ENCODE data around the gene WDR64.

- no peak for TF ChIP-seq MAX (IDR thresholded peaks at IDR 0.05; ENCODE audit: low read depth, low read length)
- no peak for TF ChIP-seq MYC (IDR thresholded peaks at IDR 0.05; ENCODE audit: low read depth, low read length)
- no peak for TF ChIP-seq CTCF (IDR thresholded peaks at IDR 0.05; ENCODE audit: low read depth, low read length)
- TF ChIP-seq POLR2A (IDR thresholded peaks at IDR 0.05; ENCODE audit: extremely low read depth, insufficient read length) = no peak
Measured at GRCh38 chr1:241647658-241648057, 4.4 kb upstream of the WDR64 start.

Data from NB4 (cell line).